NOMO-1 treated with DMSO at 0.1 percent for 48 hours (cell line): ENCODE results near the gene SPTBN1.

Source experiments
- DNase-seq: peaks from one replicate; lab custom pipeline; 2025; ENCODE audit not compliant: unreplicated experiment; lab: John Stamatoyannopoulos, UW

The SPTBN1 gene

GRCh38 chr2:54549917-54550518 is 93.9 kb downstream of the SPTBN1 start:
- no peak for DNase-seq

GRCh38 chr2:54550547-54550946 is 94.4 kb downstream of the SPTBN1 start:
- no peak for DNase-seq

- no peak for DNase-seq
These were observed 95.1 kb downstream of the SPTBN1 start for GRCh38 chr2:54551123-54551756.

GRCh38 chr2:54553075-54553474 is 96.9 kb downstream of the SPTBN1 start:
- no peak for DNase-seq

GRCh38 chr2:54553775-54554174 is 97.6 kb downstream of the SPTBN1 start:
- DNase-seq, result no peak

GRCh38 chr2:54555318-54555837 is 99.3 kb downstream of the SPTBN1 start:
- no peak for DNase-seq

GRCh38 chr2:54556621-54557121 is 100.5 kb downstream of the SPTBN1 start:
- DNase-seq, result no peak

- DNase-seq, result no peak
These were observed 101.1 kb downstream of the SPTBN1 start for GRCh38 chr2:54557211-54557600.

- peak; percentile 46 for DNase-seq
These were observed 101.6 kb downstream of the SPTBN1 start for GRCh38 chr2:54557601-54558187.

GRCh38 chr2:54558188-54559005 is 102.3 kb downstream of the SPTBN1 start:
- DNase-seq, result peak; percentile 65

GRCh38 chr2:54559006-54559445 is 102.9 kb downstream of the SPTBN1 start:
- no peak for DNase-seq

GRCh38 chr2:54559593-54560145 is 103.5 kb downstream of the SPTBN1 start:
- peak; percentile 49 for DNase-seq

GRCh38 chr2:54560146-54560881 is 104.2 kb downstream of the SPTBN1 start:
- peak; percentile 99 for DNase-seq

- no peak for DNase-seq
These were observed 104.9 kb downstream of the SPTBN1 start for GRCh38 chr2:54561010-54561409.

GRCh38 chr2:54564439-54564838 is 108.3 kb downstream of the SPTBN1 start:
- no peak for DNase-seq

GRCh38 chr2:54565551-54565950 is 109.4 kb downstream of the SPTBN1 start:
- DNase-seq, result no peak

- no peak for DNase-seq
These were observed 110.8 kb downstream of the SPTBN1 start for GRCh38 chr2:54566896-54567295.

GRCh38 chr2:54568876-54569321 is 112.8 kb downstream of the SPTBN1 start:
- DNase-seq, result no peak

GRCh38 chr2:54569745-54570301 is 113.7 kb downstream of the SPTBN1 start:
- DNase-seq, result no peak

- DNase-seq, result no peak
These were observed 114.3 kb downstream of the SPTBN1 start for GRCh38 chr2:54570321-54570855.
